ENCODE measurements around the gene TANC2. TPM values are rescaled to one million over a fixed set of nuclear protein-coding genes. Genes with fewer than 3 reads are reported as not detected.

TANC2 gene
- total and polyA plus RNA-seq, 2 donors (not counting 3 experiments of a cell fraction or from before 2014, with no cell fraction given) = 7.9 to 30.8 TPM

DNA sequence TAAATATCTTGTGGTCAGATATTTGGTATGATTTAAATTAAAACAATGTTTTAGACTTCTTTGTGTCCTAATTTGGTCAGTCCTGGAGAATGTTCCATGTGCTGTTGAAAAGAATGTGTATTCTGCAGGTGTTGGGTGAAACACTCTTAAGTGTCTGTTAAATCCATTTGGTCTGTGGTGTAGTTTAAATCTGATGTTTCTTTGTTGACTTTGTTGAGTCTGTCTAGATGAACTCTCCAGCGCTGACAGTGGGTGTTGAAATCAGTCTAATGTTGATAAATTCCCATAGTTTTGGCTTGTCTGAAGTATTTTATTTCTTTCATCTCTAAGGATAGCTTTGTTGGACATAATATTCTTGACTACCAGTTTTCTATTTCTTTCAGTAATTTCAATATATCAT is 18.8 kb downstream of the TANC2 start:
- dilution Hi-C loops (cut with MboI; ENCODE audit: extremely low pct_ligation_motif_present, low sequenced_read_pairs) = no loop called here
- CTCF ChIA-PET = interaction anchor here (5.6 kb wide), 1 partner anchor 11 kb away, joined by 27 read pairs; no protein-coding TSS in a partner anchor
- no peaks in the 10 kb centered on the region for H3K36me3 ChIP-seq (ENCODE audit: control insufficient read depth in 2 of 2, extremely low read depth in 1 of 2, insufficient read depth in 2 of 2, low read length in 2 of 2)
- H3K27ac ChIP-seq (ENCODE audit: insufficient read depth, low read depth, low read length) = no peak overlapping the region
- DNase-seq (ENCODE audit: low read depth, low spot score) (no peak), FAIRE-seq (no peak)
- no TSS peak for BruUV-seq (replicated peaks)
- H3K4me2 ChIP-seq (ENCODE audit: insufficient read depth, low read length) = no peak overlapping the region
- no peaks in the 10 kb centered on the region for H3K27me3 ChIP-seq (ENCODE audit: control insufficient read depth in 2 of 2, insufficient read depth in 2 of 2, low read length in 2 of 2)
- no peak overlapping the region for H3K4me3 ChIP-seq (replicated peaks in 1 of 3; ENCODE audit: insufficient read depth in 1 of 3, low read depth in 1 of 3, low read length in 3 of 3)
- no peaks in the 10 kb centered on the region for H3K79me2 ChIP-seq (ENCODE audit: control insufficient read depth, insufficient read depth, low read length)
- H2AFZ ChIP-seq (ENCODE audit: low read depth, low read length) = no peak overlapping the region
- no peaks in the 10 kb centered on the region for H4K20me1 ChIP-seq (replicated peaks; ENCODE audit: control insufficient read depth, extremely low read depth, insufficient read depth, low read length)
- no peak for TF ChIP-seq MYC (IDR thresholded peaks at IDR 0.05; ENCODE audit: low read depth, low read length)
- intact Hi-C loops (cut with micrococcal nuclease) = no loop called here
- no peak overlapping the region for H3K9ac ChIP-seq (replicated peaks; ENCODE audit: extremely low read depth, insufficient read depth, low read length)
- H3K9me3 ChIP-seq (replicated peaks; ENCODE audit: control insufficient read depth, insufficient read depth, low read length) = no peaks in the 10 kb centered on the region
- POLR2A ChIA-PET = no interaction called here
- no peaks in the 10 kb centered on the region for H3K9me1 ChIP-seq (replicated peaks; ENCODE audit: control insufficient read depth, extremely low read depth, insufficient read depth, low read length)
- H3K4me1 ChIP-seq (ENCODE audit: control insufficient read depth, extremely low read depth, insufficient read depth, low read length) = peaks cover 7% of the 10 kb centered on the region

DNA sequence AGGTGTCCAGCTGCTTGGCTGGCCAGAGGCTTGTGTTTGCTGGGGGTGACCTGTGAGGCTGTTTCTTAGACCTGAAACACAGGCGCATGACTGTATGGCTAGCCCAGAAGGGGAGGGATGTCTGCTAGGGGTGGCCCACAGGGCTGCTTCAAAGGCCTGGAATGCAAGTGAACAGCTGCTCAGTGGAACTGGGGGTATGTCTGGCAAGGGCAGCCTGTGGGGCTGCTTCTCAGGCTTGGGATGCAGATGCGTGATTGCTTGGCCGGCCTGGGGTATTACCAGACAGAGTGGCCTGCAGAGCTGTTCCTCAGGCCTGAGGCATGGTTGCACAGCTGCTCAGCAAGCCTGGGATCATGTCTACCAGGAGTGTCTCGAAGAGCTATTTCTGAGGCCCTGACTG is 20.5 kb downstream of the TANC2 start:
- POLR2A ChIA-PET = no interaction called here

More for the DNA sequence above, 20.5 kb downstream of the TANC2 start:
- BruUV-seq (replicated peaks) = no TSS peak
- no peaks in the 10 kb centered on the region for H3K79me2 ChIP-seq (ENCODE audit: control insufficient read depth, insufficient read depth, low read length)
- no peak overlapping the region for H3K4me2 ChIP-seq (ENCODE audit: insufficient read depth, low read length)
- H2AFZ ChIP-seq (ENCODE audit: low read depth, low read length) = no peak overlapping the region
- H4K20me1 ChIP-seq (replicated peaks; ENCODE audit: control insufficient read depth, extremely low read depth, insufficient read depth, low read length) = no peaks in the 10 kb centered on the region
- FAIRE-seq (no peak), DNase-seq (ENCODE audit: low read depth, low spot score) (no peak)
- H3K4me3 ChIP-seq (replicated peaks in 1 of 3; ENCODE audit: insufficient read depth in 1 of 3, low read depth in 1 of 3, low read length in 3 of 3) = no peak overlapping the region
- H3K27me3 ChIP-seq (ENCODE audit: control insufficient read depth in 2 of 2, insufficient read depth in 2 of 2, low read length in 2 of 2) = no peaks in the 10 kb centered on the region
- no peaks in the 10 kb centered on the region for H3K36me3 ChIP-seq (ENCODE audit: control insufficient read depth in 2 of 2, extremely low read depth in 1 of 2, insufficient read depth in 2 of 2, low read length in 2 of 2)
- CTCF ChIA-PET = interaction anchor here (1.0 kb wide), 1 partner anchor 8 kb away, joined by 3 read pairs; no protein-coding TSS in a partner anchor
- TF ChIP-seq, protein P1, sequence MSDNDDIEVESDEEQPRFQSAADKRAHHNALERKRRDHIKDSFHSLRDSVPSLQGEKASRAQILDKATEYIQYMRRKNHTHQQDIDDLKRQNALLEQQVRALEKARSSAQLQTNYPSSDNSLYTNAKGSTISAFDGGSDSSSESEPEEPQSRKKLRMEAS (IDR thresholded peaks at IDR 0.05; ENCODE audit: insufficient read depth, insufficient read length) = no peak
- TF ChIP-seq POLR2A (IDR thresholded peaks at IDR 0.05; ENCODE audit: low read depth, low read length) = no peak
- no peak for TF ChIP-seq JUN (IDR thresholded peaks at IDR 0.05; ENCODE audit: borderline replicate concordance, insufficient read depth, insufficient read length, low read depth)
- TF ChIP-seq GATA2 (IDR thresholded peaks at IDR 0.05; ENCODE audit: insufficient read depth, insufficient read length, low read depth, low read length) = no peak
- no peak for TF ChIP-seq EZH2 (IDR thresholded peaks at IDR 0.05; ENCODE audit: borderline replicate concordance, low read depth, low read length, severe bottlenecking)
- no peaks in the 10 kb centered on the region for H3K9me3 ChIP-seq (replicated peaks; ENCODE audit: control insufficient read depth, insufficient read depth, low read length)
- H3K9ac ChIP-seq (replicated peaks; ENCODE audit: extremely low read depth, insufficient read depth, low read length) = no peak overlapping the region
- peaks cover 7% of the 10 kb centered on the region for H3K4me1 ChIP-seq (ENCODE audit: control insufficient read depth, extremely low read depth, insufficient read depth, low read length)
- intact Hi-C loops (cut with micrococcal nuclease) = no loop called here
- H3K27ac ChIP-seq (ENCODE audit: insufficient read depth, low read depth, low read length) = no peak overlapping the region
- dilution Hi-C loops (cut with MboI; ENCODE audit: extremely low pct_ligation_motif_present, low sequenced_read_pairs) = no loop called here
- no peaks in the 10 kb centered on the region for H3K9me1 ChIP-seq (replicated peaks; ENCODE audit: control insufficient read depth, extremely low read depth, insufficient read depth, low read length)
